GOT3 (cell line): ENCODE measurements around the gene CCDC30.
"Not testable (repeated sequence)": the region's sequence is repeated elsewhere in the genome, so short reads cannot be mapped to it uniquely, and the experiment has no call there.

Source experiments
- DNase-seq: peaks from one replicate; lab custom pipeline; 2025; ENCODE audit warnings: mixed read lengths; lab: John Stamatoyannopoulos, UW

Gene CCDC30

DNA sequence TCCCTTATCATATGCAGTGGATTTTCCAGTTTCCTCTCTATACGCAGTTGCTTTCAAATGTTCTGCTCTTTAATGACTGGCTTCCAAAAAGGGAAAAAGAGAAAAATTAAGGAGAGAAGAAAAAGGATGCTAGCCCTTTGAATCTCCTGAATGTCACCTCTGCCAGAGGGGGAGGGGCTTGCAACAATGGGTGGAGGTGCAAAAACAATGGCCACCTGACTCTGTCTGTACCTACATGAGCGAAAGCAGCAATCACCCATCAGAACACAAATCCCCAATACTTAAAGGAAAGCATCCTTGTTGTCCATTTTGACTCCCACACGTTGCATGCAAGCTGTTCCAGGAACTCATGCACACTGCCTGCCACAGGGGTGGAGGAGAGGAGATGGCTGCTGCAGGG, 61.2 kb downstream of the CCDC30 start:
- DNase-seq, result no peak

DNA sequence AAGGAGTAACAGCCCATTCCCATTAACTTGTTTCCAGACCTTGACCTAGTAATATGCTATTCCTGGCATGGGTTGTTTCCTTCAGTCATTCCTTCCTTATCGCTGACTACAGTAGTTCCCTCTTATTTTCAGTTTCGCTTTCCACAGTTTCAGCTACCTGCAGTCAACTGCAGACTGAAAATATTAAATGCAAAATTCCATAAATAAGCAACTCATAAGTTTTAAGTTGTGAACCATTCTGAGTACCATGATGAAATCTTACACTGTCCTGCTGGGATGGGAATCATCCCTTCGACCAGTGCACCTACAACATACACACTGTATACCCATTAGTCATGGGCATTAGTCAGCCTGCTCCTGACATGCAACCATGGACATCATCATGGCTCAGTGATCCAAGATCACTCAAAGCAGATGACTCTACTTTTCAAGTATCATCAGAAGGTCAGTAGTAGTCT, 66.7 kb downstream of the CCDC30 start:
- no peak for DNase-seq

DNA sequence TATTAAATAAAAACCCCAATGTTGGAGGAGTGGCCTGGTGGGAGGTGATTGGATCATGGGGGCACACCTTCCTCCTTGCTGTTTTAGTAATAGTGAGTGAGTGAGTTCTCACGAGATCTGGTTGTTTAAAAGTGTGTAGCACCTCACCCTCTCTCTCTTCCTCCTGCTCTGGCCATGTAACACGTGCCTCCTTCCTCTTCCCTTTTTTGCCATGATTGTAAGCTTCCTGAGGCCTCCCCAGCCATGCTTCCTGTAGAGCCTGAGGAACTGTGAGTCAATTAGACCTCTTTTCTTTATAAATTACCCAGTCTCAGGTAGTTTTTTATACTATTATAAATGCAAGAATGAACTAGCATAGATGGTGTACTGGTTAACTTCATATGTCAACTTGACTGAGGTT, 68.0 kb downstream of the CCDC30 start:
- no peak for DNase-seq

DNA sequence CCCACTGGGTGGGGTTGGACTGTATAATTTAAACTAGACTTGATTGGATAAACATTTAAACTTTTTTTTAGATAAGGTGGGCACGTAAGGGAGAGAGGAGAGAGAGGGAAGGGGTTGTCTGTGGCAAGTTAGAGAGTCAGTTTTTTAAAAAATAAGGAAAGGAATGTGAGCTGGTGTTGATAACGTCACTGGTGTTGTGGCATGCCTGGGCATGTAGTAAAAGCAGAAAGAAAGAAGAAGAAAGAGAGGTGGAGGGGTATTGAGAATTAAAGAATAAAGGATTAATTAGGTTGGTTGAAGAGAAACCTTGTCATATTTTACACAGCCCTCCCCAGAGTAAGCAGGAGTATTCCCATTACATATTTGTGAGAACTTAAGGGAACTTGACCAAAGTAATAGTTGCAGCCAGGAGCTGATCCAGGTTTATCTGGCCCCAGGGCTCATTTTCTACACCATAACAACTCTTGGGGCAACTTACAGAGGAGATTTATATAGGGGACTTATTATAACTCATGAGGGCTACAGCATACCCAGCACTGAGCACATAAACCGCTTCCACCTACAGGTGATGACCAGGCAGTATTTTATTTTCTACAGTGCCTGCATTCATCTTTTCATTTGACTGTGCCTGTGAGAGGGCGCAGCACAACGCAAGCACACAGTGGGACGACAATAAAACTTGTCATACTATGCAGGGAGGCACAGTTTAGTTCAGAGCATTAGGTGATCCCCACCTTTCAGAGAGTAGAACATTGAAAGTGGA, 70.2 kb downstream of the CCDC30 start:
- DNase-seq, result no peak

DNA sequence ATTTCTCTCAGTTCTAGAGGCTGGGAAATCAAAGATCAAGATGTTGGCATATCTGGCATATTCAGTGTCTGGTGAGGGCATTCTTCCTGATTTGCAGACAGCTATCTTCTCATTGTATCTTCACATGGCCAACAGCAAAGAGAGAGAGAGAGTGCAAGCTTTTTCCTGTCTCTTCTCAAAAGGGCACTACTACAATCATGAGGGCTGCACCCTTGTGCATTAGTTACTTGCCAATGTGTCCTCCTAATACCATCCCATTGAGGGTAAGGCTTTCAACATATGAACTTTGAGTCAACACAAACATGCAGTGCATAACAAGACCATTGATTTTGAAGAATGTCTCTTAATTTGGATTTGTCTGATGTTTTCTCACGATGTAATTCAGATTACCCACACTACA, 78.0 kb downstream of the CCDC30 start:
- no peak for DNase-seq

DNA sequence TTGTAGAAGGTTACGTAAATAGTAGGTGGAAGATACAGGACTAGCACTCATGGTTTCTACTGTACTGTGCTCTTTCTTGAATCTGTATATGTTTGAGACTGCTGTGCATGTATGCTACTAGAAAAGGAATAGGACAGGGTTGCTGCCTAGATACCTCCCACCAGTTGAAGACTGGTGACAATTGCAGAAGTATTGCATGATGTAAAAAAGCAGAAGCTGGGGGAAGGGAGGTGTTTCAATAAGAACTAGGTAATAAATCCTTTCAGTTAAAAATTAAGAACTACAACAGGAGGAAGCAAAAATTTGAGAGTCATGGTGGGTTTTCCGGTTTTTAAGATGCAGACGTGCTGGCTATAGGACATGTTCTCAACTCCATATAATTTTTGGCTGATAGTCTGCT, 88.1 kb downstream of the CCDC30 start:
- DNase-seq, result no peak

DNA sequence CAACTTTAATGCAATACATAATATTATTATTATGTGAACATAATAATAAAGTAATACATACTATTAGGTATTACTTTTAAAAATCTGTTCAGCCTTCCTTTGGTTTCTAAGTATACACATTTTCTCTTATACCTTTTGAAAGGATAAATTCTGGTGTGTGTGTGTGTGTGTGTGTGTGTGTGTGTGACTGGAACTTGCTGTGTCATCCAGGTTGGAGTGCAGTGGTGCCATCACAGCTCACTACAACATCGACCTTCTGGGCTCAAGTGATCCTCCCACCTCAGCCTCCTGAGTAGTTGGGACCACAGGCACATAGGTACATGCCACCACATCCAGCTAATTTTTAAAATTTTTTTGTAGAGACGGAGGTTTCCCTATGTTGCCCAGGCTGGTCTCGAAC, 88.5 kb downstream of the CCDC30 start:
- no peak for DNase-seq

DNA sequence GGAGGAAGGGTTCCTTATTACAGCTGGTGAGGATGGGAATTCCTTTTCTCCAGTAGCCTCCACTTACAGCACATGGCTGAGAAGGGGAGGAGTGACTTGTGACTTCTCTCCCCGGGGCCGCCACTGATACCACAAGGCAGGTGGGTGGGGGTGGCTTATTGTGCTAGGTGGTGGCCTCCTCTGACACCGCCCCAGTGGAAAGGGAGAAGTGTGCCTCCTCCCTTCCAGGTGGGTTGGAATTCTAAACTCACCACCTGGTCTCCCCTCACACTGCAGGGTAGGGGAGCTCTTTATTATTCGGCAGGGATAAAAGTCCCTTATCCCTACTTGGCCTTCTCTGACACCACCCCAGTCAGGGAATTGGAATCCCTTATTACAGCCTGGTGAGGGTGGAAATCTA, 89.5 kb downstream of the CCDC30 start:
- DNase-seq, result no peak

DNA sequence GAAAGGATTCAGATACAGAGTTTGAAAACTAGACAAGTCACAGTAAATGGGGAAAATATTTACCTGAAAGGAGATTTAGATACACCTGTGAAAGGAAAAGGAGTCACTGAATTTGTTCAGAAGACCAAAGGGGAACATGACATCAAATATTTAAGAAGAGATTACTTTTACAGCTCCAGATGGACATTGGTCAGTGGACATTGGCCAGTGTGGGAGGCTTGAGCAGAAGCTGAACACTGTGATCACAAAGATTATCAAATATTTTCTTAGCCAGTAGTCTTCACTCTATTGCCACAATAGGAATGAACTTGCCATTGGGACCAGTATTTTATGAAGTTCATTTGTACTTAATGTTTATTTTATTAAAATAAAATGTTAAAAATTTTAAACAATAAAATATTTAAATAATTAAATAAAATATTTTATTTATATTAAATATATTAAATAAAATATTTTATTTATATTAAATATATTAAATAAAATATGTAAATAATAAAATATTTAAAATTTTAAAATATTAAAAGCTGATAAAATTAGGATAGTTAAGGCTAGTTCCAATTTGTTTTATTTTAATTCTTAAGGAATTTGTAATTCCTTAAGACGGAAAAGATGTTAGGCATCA, 94.3 kb downstream of the CCDC30 start:
- DNase-seq, result no peak

DNA sequence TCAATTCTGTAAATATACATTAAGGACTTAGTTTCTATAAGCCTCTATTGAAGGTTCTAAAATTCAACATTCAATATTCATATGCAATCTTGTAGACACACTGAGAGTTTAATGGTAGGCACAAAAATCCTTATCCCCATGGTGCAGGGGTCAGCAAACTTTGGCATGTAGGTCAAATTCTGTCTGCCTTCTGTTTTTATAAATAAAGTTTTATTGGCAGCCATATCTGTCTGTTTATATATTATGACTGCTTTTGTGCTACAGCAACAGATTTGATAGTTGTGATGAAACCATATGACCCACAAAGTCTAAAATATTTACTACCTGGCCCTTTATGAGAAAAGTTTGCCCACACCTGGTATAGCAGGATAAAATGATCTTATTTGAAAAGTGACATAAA, 104.0 kb downstream of the CCDC30 start:
- no peak for DNase-seq

DNA sequence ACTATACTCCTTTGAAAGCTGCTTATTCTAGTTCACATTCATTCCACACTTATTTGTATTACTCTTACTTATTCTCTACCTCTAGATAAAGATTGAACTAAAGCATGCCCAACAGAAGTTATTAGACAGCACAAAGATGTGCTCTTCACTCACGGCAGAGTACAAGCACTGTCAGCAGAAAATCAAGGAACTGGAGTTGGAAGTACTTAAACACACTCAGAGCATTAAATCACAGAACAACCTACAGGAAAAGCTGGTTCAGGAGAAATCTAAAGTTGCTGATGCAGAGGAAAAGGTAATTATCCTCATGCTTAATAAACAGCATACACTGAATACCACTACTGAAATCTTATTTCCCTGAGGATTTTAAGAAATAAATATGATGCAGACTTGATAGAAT, 113.8 kb downstream of the CCDC30 start:
- no peak for DNase-seq

DNA sequence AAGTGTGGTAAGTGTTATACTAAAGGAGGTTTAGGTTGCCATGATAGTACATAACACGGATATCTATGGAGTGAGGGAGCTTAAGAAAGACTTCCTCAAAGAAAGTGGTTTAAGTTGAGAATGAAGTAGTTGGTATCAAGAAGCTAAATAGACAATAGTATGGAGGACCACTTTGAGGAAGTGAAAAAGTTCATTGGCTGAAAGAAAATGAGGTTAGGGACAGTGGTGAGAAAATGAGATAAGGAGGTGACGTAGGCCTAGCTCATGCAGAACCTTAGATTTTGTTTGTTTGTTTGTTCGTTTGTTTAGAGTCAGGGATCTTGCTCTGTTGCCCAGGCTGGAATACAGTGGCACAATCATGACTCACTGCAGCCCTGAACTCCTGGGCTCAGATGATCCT, 122.9 kb downstream of the CCDC30 start:
- DNase-seq, result no peak

DNA sequence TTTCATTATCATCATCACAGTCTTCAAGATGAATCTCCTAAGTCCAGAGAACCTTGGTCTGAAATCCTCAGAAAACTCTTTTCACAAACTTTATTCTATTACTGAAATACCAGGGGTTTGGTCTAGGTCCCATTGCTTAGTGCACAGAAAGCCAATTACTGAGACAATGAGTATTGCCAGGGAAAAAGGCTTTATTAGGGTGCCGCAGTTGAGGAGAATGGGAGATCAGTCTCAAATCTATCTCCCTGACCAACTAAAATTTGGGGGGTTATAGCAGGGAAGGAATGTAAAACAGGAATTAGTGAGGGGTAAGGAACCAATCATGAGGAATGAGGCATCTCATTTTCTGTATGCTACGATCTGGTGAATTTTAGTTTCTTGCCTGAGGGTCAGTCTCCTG, 124.7 kb downstream of the CCDC30 start:
- no peak for DNase-seq

DNA sequence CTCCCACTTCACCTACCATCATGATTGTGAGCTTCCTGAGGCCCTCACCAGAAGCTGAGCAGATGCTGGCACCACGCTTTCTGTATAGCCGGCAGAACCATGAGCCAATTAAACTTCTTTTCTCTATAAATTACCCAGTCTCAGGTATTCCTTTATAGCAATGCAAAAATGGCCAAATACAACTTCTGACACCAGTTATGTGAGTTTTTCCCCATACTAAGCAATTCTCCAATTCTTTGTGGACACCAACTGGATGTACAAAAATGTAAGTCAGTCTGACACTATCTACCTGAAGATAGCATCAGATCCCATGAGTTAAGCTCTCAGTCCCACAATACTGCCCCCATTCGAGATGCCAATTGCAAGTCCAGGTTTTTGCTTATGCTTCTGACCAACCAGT, 129.7 kb downstream of the CCDC30 start:
- no peak for DNase-seq

DNA sequence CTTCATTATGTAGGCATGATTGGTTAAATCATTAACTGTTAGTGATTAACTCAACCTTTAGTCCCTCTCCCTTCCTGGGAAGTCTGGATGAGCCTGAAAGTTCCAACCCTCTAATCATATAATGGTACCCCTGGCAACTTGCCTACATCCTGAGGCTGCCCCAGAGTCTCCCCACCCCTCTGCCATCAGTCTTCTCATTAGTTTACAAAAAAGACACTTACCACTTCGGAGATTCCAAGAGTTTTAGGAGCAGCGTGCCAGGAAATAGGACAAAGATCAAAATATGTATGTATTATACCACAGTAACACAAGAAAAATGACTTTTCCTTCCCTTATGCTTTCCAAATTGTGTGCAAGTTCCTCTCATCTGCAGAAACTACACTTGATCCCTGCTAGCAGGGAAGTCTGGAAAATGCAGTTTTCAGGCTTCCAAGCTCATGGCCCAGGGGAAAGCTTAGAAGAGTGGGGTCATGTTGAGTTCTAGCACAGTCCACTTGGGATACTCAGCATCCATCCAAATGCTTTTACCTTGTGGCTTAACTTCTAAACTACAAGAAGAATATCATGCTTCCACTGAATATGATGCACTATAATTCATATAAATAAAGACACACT, 130.5 kb downstream of the CCDC30 start:
- no peak for DNase-seq

DNA sequence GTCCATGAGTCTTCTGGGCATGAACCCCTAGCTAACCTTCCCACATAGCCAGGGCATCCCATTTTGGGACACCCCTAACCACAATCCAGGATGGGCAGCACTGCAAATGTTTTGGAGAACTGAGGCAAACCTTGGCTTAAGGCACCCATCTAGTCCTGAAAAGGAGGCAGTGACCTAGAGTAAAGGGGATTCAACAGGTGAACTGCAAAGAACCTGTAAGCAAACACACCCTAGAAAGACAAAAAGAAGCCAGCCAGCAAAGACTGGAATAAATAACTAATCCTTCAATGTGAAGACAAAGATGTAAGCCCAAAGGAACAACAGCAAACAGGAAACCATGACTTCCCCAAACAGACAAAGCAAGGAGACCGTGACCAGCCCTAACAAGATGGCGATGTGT, 138.4 kb downstream of the CCDC30 start:
- DNase-seq, result no peak

DNA sequence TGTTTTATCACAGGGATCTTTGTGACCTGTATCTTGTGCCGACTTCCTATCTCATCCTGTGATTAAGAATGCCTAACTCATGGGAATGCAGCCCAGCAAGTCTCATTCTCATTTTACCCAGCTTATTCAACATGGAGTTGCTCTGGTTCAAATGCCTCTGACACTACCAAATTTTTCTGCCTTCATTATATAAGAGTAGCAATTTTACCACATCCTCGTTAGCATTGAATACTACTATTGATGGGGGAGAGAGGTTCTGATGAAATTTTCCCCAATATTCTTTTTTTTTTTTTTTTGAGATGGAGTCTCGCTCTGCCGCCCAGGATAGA, 150.7 kb downstream of the CCDC30 start:
- no peak for DNase-seq

DNA sequence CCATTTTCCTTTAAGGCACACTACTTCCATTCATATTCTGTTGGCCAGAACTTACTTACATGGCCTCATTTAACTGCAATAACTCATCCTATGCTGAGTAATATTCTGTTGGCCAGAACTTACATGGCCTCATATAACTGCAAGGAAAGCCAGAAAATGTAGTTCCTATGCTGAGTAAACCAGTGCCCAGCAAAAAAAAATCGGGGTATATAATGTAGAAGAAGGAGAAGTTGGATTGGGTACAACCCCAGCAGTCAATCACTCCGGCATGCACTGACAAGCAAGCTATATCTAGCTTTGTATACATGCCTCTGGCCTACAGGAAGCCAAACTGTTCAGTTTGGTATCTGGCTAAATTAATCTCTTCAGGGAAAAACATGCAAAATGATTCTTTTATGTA, 155.8 kb downstream of the CCDC30 start:
- DNase-seq, result no peak

DNA sequence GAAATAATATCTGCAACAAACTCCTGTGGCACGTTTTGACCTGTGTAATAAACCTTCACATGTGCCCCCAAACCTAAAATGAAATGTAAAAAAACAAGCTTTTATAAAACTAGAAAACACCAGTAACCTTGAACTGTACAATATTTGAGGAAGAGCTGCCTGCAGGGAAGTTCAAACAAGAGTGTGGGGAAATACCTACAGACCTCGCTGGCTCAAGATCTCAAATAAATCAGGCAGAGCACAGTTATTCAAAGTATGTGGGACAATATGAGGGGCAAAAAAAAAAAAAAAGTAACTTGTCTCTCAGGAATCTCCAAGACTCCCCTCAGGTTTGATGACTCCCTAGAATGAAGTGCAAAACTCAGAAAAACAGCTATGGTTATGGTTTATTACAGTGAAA, 157.2 kb downstream of the CCDC30 start:
- DNase-seq, result no peak

DNA sequence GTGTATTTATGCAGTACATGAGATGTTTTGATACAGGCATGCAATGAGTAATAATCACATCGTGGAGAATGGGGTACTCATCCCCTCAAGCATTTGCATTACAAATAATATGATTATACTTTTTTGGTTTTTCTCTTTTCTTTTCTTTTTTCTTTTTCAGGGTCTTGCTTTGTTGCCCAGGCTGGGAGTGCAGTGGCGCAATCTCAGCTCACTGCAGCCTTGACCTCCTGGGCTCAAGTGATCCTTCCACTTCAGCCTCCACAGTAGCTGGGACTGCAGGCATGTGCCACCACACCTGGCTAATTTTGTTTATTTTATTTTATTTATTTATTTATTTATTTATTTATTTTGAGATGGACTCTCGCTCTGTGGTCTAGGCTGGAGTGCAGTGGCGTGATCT, 158.1 kb downstream of the CCDC30 start:
- not testable (repeated sequence) for DNase-seq

DNA sequence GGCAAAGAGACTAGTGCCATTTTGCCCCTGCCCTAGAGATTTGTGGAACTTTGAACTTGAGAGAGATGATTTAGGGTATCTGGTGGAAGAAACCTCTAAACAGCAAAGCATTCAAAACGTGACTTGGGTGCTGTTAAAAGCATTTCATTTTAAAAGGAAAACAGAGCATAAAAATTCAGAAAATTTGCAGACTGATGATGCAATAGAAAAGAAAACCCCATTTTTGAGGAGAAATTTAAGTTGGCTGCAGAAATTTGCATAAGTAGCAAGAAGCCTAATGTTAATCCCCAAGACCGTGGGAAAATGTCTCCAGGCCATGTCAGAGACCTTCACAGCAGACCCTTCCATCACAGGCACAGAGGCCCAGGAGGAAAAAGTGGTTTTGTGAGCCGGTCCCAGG, 164.1 kb downstream of the CCDC30 start:
- not testable (repeated sequence) for DNase-seq

DNA sequence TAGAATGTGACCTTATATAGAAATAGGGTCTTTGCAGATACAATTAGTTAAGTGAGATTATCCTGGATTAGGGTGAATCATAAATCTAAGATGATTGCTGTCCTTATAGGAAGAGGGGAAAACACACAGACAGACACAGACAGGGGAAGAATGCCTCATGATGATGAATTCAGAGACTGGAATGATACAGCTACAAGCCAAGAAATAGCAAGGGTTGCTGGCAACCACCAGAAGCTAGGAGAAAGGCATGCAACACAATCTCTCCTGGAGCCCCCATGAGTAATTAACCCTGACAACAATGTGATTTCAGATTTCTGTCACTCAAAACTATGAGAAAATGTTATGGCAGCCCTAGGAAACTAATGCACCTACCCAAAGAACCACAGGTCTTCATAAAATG, 176.0 kb downstream of the CCDC30 start:
- no peak for DNase-seq

DNA sequence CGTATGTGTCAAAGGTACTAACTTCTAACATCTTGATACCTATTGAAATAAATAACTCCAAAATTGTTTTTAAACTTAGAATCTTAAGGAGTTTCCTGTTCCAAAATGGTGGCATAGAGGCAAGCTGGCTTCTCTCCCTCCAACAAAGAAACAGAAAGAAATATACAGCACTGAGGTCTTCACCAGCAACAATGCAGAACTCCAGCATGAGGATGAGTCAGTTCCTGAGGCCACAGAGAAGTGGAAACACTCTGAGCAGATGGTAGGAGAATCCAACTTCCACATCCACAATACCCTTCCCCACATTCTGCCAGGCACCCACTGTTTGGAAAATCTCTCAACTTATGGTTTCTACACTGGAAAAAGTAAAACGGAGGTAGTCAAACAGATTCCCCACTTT, 183.0 kb downstream of the CCDC30 start:
- DNase-seq, result no peak

DNA sequence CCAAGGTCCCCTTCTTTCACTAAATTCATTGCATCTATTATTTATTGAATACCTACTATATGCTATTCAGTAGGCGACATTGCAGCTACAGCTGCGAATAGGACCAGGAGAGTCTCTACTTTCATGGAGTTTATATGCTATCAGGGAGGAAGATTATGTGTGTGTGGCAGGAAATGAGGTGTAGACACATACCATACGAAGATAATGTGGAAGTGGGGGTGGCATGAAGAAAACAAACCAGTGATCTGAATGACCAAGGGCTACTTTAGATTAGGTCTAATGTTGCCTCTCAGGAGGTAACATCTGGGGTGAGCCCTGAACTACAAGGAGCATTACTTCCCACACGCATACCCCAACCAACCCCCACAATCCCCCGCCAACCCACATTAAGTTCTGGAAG, 194.1 kb downstream of the CCDC30 start:
- no peak for DNase-seq
